HEK293 (cell line): ENCODE data around the gene NAMPT.

ENCODE experiments used
- BCL6B ChIP-seq: fragments of 450-650 bp; formaldehyde crosslinking; IDR thresholded peaks from 2 replicates; pipeline ENCODE4 v1.5.1; 2017; ENCODE audit warnings: missing biosample characterization, missing genetic modification characterization
- CTCF ChIP-seq: fragments of 450-650 bp; formaldehyde crosslinking; IDR thresholded peaks from 2 replicates; pipeline ENCODE4 v1.5.1; 2016; ENCODE audit warnings: missing biosample characterization, missing genetic modification characterization
- YY1 ChIP-seq: fragments of 450-650 bp; formaldehyde crosslinking; IDR thresholded peaks from 2 replicates; pipeline ENCODE4 v1.5.1; 2018; ENCODE audit warnings: missing biosample characterization, missing genetic modification characterization
- ZBTB11 ChIP-seq: fragments of 450-650 bp; formaldehyde crosslinking; conservative IDR thresholded peaks from 2 replicates; pipeline ENCODE4 v1.5.1; 2016; ENCODE audit warnings: low read depth, missing biosample characterization, missing genetic modification characterization
- ZBTB17 ChIP-seq: fragments of 450-650 bp; formaldehyde crosslinking; IDR thresholded peaks from 2 replicates; pipeline ENCODE4 v1.5.1; 2016; ENCODE audit warnings: missing biosample characterization, missing genetic modification characterization
- ZBTB20 ChIP-seq: fragments of 450-650 bp; formaldehyde crosslinking; IDR thresholded peaks from 2 replicates; pipeline ENCODE4 v1.5.1; 2016; ENCODE audit warnings: missing biosample characterization, missing genetic modification characterization
- ZFP41 ChIP-seq: fragments of 450-650 bp; formaldehyde crosslinking; IDR thresholded peaks from 2 replicates; pipeline ENCODE4 v1.5.1; 2016; ENCODE audit warnings: missing biosample characterization, missing genetic modification characterization, borderline replicate concordance
- ZNF114 ChIP-seq: fragments of 450-650 bp; formaldehyde crosslinking; IDR thresholded peaks from 2 replicates; pipeline ENCODE4 v1.5.0; 2017; ENCODE audit warnings: missing biosample characterization, missing genetic modification characterization
- ZNF18 ChIP-seq: fragments of 450-650 bp; formaldehyde crosslinking; IDR thresholded peaks from 2 replicates; pipeline ENCODE4 v1.5.1; 2016; ENCODE audit warnings: missing biosample characterization, missing genetic modification characterization
- ZNF24 ChIP-seq: fragments of 450-650 bp; formaldehyde crosslinking; IDR thresholded peaks from 2 replicates; pipeline ENCODE4 v1.5.1; 2016; ENCODE audit warnings: missing biosample characterization, missing genetic modification characterization
- ZNF335 ChIP-seq: fragments of 450-650 bp; formaldehyde crosslinking; conservative IDR thresholded peaks from 2 replicates; pipeline ENCODE4 v1.5.1; 2016; ENCODE audit warnings: missing biosample characterization, missing genetic modification characterization
- ZNF549 ChIP-seq: fragments of 450-650 bp; IDR thresholded peaks from 2 replicates; pipeline ENCODE4 v1.5.1; 2018; ENCODE audit warnings: missing biosample characterization, missing genetic modification characterization, mild to moderate bottlenecking, inconsistent platforms, moderate library complexity
- ZNF580 ChIP-seq: fragments of 450-650 bp; formaldehyde crosslinking; IDR thresholded peaks from 2 replicates; pipeline ENCODE4 v1.5.1; 2016; ENCODE audit warnings: missing biosample characterization, missing genetic modification characterization
- ZSCAN5A ChIP-seq: fragments of 450-650 bp; formaldehyde crosslinking; IDR thresholded peaks from 2 replicates; pipeline ENCODE4 v1.5.1; 2016; ENCODE audit warnings: missing biosample characterization, missing genetic modification characterization

- TF ChIP-seq CTCF (tag by site-specific recombination) (no peak), ZBTB20 (no peak), YY1 (tag by site-specific recombination) (no peak), ZNF114 (no peak), ZSCAN5A (tag by site-specific recombination) (no peak), ZNF549 (tag by site-specific recombination) (no peak), ZNF580 (tag by site-specific recombination) (no peak), ZNF18 (tag by site-specific recombination) (no peak), ZNF24 (tag by site-specific recombination) (no peak), ZBTB11 (tag by site-specific recombination) (no peak), ZBTB17 (tag by site-specific recombination) (no peak), BCL6B (tag by site-specific recombination) (no peak), ZFP41 (tag by site-specific recombination) (no peak), ZNF335 (no peak)
Measured at GRCh38 chr7:106309362-106309761, 24.6 kb upstream of the NAMPT start.
